Measurements from ENCODE around the gene CHST9.

- TF ChIP-seq, protein P1, sequence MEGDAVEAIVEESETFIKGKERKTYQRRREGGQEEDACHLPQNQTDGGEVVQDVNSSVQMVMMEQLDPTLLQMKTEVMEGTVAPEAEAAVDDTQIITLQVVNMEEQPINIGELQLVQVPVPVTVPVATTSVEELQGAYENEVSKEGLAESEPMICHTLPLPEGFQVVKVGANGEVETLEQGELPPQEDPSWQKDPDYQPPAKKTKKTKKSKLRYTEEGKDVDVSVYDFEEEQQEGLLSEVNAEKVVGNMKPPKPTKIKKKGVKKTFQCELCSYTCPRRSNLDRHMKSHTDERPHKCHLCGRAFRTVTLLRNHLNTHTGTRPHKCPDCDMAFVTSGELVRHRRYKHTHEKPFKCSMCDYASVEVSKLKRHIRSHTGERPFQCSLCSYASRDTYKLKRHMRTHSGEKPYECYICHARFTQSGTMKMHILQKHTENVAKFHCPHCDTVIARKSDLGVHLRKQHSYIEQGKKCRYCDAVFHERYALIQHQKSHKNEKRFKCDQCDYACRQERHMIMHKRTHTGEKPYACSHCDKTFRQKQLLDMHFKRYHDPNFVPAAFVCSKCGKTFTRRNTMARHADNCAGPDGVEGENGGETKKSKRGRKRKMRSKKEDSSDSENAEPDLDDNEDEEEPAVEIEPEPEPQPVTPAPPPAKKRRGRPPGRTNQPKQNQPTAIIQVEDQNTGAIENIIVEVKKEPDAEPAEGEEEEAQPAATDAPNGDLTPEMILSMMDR (optimal IDR thresholded peaks at IDR 0.05 in 1 of 3, IDR thresholded peaks at IDR 0.05 in 1 of 3, conservative IDR thresholded peaks at IDR 0.05 in 1 of 3; ENCODE audit: extremely low read depth in 1 of 3, insufficient read depth in 2 of 3, low read length in 3 of 3): no peak
- TF ChIP-seq EZH2 (IDR thresholded peaks at IDR 0.05; ENCODE audit: low read length): no peak
Observed at GRCh38 chr18:27226556-27227075, 41.5 kb upstream of the CHST9 start.

Measured in keratinocyte (primary cell).